GM18517 (cell line): ENCODE measurements around the gene C1orf94.

Source experiments
- ATAC-seq: cut with Tn5 transposase; IDR thresholded peaks from one replicate; pipeline ENCODE4 v1.9.1; 2021; ENCODE audit warnings: mild to moderate bottlenecking, moderate library complexity; ENCODE audit not compliant: unreplicated experiment

C1orf94 gene

DNA sequence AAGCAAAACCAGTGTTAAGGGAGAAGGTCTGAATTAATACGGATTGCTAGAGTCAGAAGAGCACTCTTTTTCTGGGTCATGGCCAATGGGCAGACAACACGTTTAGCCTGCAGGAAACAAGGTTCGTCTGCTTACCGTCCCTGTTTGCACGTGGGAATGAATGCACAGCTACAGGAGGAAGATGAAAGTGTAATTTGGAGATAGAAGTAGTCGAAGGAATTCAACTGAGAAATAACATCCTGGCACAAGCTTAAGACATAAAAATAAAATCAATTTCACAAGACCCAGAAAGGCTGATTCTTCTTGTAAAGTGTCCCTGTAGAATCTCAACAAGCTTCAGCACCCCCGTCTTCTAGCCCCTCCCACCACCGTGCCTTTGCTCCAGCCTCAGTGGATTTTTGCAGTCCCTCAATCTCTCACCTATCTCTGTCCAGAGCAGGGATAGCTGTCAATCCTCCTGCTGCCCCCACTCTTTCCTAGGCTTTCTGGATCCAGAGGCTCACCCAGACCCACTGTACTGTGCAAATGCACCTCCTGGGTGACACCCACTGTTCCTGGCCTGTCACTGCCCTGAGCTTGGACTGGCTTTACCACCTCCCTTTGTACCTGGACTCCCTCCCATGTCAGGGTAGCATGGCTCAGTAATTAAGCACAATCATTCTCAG, 60.6 kb downstream of the C1orf94 start:
- no peak for ATAC-seq

DNA sequence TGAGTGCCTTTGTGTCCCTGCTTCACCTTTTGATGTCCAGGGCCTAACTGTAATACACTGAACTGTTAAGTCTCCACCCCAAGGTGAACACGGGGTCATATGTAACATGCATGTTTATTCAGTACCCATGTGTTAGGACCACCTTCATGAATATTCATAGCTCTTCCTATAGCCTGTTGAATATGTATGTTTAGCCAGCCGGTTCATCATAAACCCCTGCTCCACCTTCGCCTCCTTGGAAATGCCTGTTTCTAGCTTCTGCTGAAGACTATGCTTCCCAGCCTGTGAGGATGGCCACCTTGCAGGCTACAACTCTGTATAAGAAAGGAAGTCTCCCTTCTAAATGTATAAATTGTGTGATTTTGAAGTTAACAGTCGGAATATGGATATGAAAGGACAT, 69.3 kb downstream of the C1orf94 start:
- ATAC-seq, result no peak

DNA sequence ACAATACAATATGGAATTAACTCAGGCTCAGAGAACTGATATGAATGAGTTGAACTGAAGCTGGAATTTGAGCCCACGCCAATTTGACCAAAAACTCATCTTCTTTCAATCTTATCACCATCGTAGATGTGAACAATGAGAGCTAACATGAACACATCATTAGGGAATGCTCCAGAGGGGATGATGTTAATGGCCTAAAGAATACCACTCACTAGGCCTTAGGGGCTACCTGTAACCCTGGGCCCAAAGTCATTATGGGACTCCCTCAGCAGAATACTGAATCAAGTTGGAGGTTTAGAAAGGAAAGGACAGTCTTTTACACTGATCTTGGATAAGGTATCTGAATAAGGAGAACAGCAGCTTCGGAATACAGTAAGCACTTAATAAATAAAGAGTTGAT, 73.6 kb downstream of the C1orf94 start:
- ATAC-seq, result no peak

DNA sequence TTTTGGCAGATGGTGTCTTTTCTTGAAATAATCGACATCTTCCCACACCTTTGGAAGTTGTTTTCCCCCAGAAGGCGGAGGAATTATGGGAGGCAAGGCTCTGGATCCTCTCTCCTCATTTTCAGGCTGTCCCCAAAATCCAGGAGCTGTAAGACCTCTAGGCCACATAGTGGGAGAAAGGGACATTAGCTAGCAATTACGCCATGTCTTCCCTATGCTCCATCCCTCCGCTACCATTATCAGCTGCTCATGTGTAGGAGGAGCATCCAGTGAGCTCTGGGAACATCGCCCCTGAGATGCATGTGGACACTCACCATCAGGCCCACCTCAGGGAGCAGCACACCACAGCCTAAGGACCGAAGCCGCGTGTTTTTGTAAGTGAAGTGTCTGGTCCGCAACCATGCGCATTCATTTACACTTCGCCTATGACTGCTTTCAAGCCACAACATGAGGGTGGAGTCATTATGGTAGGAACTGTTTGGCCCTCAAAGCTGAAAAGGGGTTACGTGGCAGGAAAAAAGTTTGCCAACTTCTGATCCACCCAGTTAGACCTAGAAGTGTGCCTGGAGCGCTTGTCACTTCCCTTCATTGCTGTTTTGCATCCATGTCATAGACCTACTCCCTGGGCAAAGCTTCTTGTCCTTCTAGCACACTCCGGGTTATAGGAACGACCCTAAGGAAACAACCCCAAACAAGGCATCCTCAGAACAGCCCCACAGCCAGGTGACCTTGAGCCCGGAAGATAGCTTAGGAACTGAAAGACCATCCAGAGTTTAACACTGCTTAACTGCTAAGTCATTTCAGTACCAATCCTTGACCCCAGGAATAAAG, 85.5 kb downstream of the C1orf94 start:
- no peak for ATAC-seq

DNA sequence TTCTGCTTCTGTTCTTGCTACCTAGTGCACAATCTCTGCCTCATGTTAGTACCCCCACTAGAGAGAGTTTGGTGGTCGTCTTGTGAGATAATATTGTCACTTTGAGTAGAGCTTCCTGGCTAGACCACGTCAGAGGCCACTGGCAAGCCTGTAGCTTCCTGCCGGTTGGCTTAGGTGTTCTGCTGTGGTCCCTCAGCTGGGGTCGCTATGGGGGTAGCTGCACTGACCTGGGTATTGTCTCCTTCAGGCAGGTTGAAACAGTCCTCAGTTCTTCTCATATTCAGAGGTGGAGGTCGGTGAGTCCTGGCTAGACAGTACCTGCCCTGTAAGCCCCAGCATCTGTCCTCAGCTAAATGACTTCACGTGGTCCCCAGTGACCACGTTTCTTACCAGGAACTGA, 86.2 kb downstream of the C1orf94 start:
- ATAC-seq, result no peak

DNA sequence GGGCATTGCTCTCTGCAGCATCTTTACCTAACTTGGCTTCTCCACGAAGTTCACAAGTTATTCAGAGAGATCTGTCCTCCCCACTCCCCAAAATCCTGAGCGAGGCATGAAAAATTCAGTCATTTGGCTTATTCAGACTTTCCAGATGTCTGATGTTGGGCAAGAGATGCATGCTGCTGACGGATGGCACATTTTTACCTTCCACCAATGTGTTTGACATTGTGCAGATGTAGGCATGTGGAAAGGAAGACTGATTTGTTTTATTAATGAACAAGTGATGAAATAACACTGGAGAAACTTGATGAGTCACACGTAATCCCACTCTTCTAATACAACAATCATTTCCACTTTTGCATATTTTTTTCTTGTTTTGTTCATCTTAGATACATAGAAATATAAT, 86.7 kb downstream of the C1orf94 start:
- no peak for ATAC-seq

DNA sequence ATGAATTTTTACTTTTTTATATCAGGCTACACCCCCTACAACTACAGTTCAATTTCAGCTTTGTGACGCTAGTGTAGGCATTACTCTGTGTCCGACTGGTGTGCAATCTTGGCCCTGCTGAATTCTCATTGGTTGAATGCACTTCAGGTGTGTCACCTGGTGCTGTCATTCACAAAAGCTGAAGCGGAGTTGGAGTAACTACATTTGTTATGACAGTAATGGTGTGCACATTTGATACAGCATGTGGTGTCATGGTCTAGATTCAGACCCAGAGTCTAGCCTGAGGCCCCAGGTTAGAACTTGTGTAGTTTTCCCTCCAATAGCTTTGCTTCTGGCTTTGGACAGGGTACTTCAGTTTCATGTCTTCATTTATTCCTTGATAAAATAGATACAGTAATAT, 88.7 kb downstream of the C1orf94 start:
- ATAC-seq, result no peak

DNA sequence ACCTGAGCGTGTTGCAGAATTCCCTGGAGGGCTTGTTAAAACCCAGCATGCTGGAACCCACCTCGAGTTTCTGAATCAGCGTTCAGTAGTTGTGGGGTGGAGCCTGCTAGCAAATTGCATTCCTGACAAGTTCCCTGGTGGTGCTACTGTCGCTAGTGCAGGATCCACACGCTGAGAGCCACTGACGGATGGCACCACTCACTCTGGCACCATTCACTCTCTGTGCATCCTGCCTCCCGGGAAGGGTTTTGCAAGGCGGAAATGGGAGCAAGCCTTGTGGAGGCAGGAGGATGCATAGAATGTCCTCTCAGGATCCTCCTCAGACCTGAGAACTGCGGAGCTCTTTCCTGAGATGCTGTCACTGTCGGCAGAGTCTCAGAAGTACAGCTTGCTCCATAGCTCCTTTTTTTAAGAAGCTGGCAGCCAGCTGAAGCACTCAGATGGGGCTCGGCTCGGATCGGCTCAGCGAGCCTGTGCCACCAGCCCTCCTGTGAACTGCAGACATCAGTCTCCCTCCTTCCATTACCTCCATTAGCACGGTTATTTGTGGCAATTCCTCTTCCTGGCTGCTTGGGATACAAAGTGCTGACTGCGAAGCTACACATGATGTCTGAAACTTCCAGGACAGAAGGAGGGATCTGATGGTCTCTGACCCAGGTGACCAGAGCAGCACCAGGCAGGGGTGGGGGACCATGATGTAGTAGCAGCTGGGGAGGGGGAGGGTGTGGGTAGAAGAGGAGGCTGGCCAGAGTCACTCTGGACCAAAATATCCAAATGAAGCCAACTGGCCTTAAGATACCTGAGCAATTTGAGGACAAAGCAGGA, 89.6 kb downstream of the C1orf94 start:
- ATAC-seq, result no peak

DNA sequence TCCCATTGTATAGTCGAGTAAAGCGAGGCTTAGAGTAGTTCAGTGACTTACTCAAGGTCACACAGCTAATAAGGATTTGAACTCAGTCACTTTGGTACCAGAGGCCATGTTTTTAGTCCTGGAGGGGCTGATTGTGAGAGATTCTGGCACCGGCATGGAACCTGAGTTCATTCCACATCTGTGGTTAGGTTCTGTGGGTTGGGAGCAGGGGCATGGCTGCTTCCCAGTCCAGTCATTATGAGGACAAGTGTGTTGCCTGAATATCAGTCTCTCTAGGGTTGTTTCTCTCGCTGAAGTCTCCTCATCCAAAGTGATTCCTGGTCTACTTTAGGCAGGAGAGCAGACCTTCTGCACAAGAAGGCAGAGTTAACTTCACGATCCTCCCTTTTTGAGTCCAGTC, 90.6 kb downstream of the C1orf94 start:
- ATAC-seq, result no peak

DNA sequence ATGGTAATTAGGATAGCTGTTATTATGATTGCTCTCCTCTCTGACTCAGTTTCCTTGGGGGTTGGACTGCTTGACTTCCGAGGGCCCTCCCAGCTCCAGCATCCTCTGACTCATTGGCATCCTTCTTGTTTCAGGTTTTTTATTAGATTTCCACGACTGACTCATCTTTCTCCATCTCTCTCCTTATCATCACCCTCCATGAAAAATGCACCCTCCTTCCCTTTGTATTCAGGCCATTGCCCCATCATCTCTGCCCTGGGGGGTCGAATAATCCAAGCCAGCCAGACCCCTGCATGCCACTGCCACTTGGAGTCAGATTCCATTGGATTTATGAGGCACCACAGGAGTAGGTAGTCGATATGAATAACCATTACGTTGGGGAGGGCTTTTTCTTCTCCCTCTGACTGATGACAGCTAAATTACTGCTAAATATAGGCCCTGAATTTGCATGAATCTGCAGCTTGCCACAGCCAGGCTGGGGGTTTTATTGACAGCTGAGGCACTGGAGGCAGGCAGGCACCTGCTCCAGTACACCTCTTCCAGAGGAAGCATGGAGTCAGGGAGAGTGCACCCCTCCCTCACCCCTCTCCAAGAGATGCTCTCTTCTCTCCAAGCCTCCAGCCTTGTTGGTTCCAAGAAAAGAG, 91.7 kb downstream of the C1orf94 start:
- ATAC-seq, result no peak
